Esophagus squamous epithelium (tissue), 5 donors: ENCODE results near the gene RAX. TPM values are rescaled to one million over a fixed set of nuclear protein-coding genes. Genes with fewer than 3 reads are reported as not detected.

ENCODE experiments used
- DNase-seq: peaks from one replicate; lab custom pipeline; 2025; lab: John Stamatoyannopoulos, UW
- H3K27ac ChIP-seq, 4 donors: fragments of 200-600 bp; sonication (generic); one replicate each; pipeline ENCODE4 v1.5.1; 2016 to 2019; ENCODE audit warnings: mild to moderate bottlenecking in 1 of 4
- H3K27me3 ChIP-seq, 4 donors: fragments of 200-600 bp; sonication (generic); 1 replicate in 3 of 4; 2 replicates in 1 of 4; pipeline versions ENCODE4 v1.5.1 to v1.6.0; 2017 to 2021; ENCODE audit warnings: antibody characterized with exemption in 1 of 4
- H3K36me3 ChIP-seq, 3 donors: fragments of 200-600 bp; sonication (generic); one replicate each; pipeline ENCODE4 v1.5.1; 2016 to 2019
- H3K4me1 ChIP-seq, 3 donors: fragments of 200-600 bp; sonication (generic); one replicate each; pipeline ENCODE4 v1.5.1; 2017 to 2019
- H3K4me3 ChIP-seq, 4 donors: fragments of 200-600 bp; sonication (generic); 1 replicate in 3 of 4; 2 replicates in 1 of 4; pipeline ENCODE4 v1.5.1; 2016 to 2019; ENCODE audit warnings: mild to moderate bottlenecking in 2 of 4, moderate library complexity in 1 of 4
- H3K9me3 ChIP-seq, 3 donors: fragments of 200-600 bp; sonication (generic); one replicate each; pipeline ENCODE4 v1.5.1; 2016 to 2019
- POLR2A ChIP-seq, 4 donors: fragments of 450-650 bp; IDR thresholded peaks; one replicate each; pipeline ENCODE4 v1.6.1; 2017; ENCODE audit warnings: antibody characterized with exemption in 4 of 4, mild to moderate bottlenecking in 4 of 4, moderate library complexity in 3 of 4
- WGBS, 2 donors: methylation state at CpG; one replicate each; pipeline ENCODE4 v1.1.5; 2018; 5-methylcytosine and 5-hydroxymethylcytosine counted together
- intact Hi-C: fragments of 100-400 bp; cut with DNase I; formaldehyde crosslinking; loops from one replicate; pipeline ENCODE4 v1.15.0; 2022
- total RNA-seq, 4 donors: library from RNA; depleted of rRNA; stranded (reverse); fragments of >200 nt; gene quantifications; one replicate each; pipeline ENCODE4 v1.1.0, GENCODE V29; 2016
- TF ChIP-seq, protein P1 (sequence below), 6 experiments: fragments of 450-650 bp in 4 of 6; fragments of 200-600 bp in 2 of 6; sonication (generic) in 2 of 6; IDR thresholded peaks; one replicate each; pipeline ENCODE4 v1.5.1; 2016 to 2019; ENCODE audit warnings: antibody characterized with exemption in 6 of 6, mild to moderate bottlenecking in 4 of 6, moderate library complexity in 4 of 6
- donor health status: DM: yes; HTN: yes; CAD: no.

The RAX gene
- total RNA-seq, 4 donors from 2014 or later = not detected

DNA sequence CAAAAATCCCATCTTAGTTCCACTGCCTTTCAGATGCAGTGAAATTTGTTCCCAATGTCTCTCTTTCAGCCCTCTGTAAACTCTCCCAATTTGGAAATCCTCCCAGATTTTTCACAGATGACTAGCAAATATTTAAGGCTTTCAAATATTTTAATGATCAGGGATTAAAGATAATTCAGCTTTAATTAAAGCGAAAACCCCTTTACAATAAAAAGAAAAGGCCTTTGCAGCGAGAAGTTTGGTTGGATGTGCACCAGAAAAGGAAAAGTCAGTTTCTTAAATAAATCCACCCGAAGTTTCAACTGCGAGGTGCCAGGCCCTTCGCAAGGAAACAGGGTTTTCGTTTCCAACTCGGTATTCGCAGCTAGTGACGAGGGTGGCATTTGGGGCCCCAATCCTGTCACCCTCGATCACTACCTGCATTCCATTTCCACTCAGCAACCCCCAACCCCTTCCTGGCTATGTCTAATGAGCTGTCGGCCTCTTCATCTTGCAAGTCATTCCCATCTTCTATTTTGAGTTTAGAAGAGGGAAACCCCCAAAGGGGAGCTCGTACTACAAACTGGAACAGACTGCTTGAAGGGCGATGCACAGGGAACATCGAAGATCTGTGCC lies 1.5 kb downstream of the RAX start:
- no peak for DNase-seq
- no peak overlapping the region for H3K27ac ChIP-seq
- 10 to 11% methylated on average over 13 to 14 of the region's 14 CpGs for WGBS, 2 donors
- no peaks in the 10 kb centered on the region for H3K9me3 ChIP-seq
- no peak for TF ChIP-seq POLR2A (IDR thresholded peaks at IDR 0.05)
- TF ChIP-seq, protein P1, sequence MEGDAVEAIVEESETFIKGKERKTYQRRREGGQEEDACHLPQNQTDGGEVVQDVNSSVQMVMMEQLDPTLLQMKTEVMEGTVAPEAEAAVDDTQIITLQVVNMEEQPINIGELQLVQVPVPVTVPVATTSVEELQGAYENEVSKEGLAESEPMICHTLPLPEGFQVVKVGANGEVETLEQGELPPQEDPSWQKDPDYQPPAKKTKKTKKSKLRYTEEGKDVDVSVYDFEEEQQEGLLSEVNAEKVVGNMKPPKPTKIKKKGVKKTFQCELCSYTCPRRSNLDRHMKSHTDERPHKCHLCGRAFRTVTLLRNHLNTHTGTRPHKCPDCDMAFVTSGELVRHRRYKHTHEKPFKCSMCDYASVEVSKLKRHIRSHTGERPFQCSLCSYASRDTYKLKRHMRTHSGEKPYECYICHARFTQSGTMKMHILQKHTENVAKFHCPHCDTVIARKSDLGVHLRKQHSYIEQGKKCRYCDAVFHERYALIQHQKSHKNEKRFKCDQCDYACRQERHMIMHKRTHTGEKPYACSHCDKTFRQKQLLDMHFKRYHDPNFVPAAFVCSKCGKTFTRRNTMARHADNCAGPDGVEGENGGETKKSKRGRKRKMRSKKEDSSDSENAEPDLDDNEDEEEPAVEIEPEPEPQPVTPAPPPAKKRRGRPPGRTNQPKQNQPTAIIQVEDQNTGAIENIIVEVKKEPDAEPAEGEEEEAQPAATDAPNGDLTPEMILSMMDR (IDR thresholded peaks at IDR 0.05) = no peak
- peak overlapping the region in 3 of 4 donors; percentile 27 to 61 (median 42) for H3K4me3 ChIP-seq
- H3K36me3 ChIP-seq = no peaks in the 10 kb centered on the region
- H3K27me3 ChIP-seq = peaks cover 0 to 78% (median 47%) of the 10 kb centered on the region in 4 donors
- peaks cover 27 to 56% (median 31%) of the 10 kb centered on the region in 3 donors for H3K4me1 ChIP-seq
- intact Hi-C loops = no loop called here

DNA sequence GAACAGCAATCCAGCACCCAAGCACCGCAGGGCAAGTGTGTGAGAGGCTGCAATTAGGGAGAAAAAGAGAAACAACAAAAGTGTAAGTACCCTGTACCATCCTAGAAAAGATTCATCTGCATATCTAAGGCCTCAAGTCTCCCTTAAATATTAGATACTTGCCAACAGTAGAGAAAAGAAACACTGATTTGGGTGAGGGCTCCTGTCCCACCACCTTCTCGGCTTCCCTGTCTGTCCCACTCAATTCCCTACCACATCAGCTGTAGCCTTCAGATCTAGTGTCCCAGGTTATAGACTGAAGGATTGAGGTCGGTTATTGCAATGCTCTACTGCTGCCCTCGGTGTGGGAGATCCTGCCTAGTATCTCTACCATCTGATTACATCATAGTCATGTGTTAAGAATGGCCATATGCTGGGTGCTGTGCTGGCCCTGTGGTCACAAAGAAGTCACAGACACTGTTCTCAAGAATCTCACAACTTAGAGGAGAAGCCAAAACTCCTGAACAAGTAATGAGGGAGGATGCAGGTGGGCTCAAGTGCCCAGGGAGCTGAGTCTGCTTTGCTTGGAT lies 2.5 kb downstream of the RAX start:
- Histone ChIP-seq H3K36me3 (no peaks in the 10 kb centered on the region), H3K4me3 (no peak overlapping the region), H3K4me1 (peaks cover 27 to 61% (median 31%) of the 10 kb centered on the region in 3 donors), H3K9me3 (no peaks in the 10 kb centered on the region), H3K27me3 (peaks cover 0 to 81% (median 53%) of the 10 kb centered on the region in 4 donors), H3K27ac (no peak overlapping the region)
- TF ChIP-seq POLR2A (IDR thresholded peaks at IDR 0.05) = no peak
- TF ChIP-seq, protein P1 (IDR thresholded peaks at IDR 0.05) = no peak
- intact Hi-C loops = no loop called here
- WGBS, 2 donors = 37 to 49% methylated on average over 4 of the region's 4 CpGs
- DNase-seq = no peak

DNA sequence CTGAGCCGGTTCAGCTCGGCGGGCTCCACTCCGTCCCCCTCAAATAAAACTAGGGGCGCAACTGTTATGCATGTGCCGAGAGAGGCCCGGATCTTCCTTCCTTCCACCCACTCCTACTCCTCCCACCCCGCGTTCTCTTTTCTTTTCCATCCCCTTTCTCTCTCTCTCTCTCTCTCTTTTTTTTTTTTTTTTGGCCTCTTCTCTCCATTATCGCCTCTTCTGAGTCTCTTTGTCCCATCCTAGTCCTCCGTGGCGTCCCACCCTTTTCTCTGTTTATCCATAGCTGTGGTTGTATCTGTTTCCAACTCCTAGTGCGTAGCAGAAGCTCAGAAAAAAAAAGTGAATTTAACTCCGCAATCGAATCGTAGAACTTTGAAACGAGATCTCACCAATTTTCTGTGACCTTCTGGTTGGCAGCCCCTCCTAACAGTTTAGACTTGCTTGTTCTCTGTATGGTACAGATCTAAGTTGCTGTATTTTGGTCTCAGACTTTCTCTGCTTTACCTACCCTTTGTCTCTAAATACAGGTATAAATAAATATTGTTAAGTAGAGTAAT lies 3.6 kb downstream of the RAX start:
- no peak for DNase-seq
- H3K4me1 ChIP-seq = peaks cover 31 to 73% (median 38%) of the 10 kb centered on the region in 3 donors
- H3K27ac ChIP-seq = no peak overlapping the region
- WGBS, 2 donors = 8 to 9% methylated on average over 15 to 17 of the region's 17 CpGs
- peak overlapping the region in 2 of 4 donors; percentile 27 to 55 for H3K4me3 ChIP-seq
- H3K36me3 ChIP-seq = no peaks in the 10 kb centered on the region
- peaks cover 0 to 85% (median 58%) of the 10 kb centered on the region in 4 donors for H3K27me3 ChIP-seq
- TF ChIP-seq POLR2A (IDR thresholded peaks at IDR 0.05) = no peak
- TF ChIP-seq, protein P1 (IDR thresholded peaks at IDR 0.05) = no peak
- intact Hi-C loops = no loop called here
- H3K9me3 ChIP-seq = no peaks in the 10 kb centered on the region

DNA sequence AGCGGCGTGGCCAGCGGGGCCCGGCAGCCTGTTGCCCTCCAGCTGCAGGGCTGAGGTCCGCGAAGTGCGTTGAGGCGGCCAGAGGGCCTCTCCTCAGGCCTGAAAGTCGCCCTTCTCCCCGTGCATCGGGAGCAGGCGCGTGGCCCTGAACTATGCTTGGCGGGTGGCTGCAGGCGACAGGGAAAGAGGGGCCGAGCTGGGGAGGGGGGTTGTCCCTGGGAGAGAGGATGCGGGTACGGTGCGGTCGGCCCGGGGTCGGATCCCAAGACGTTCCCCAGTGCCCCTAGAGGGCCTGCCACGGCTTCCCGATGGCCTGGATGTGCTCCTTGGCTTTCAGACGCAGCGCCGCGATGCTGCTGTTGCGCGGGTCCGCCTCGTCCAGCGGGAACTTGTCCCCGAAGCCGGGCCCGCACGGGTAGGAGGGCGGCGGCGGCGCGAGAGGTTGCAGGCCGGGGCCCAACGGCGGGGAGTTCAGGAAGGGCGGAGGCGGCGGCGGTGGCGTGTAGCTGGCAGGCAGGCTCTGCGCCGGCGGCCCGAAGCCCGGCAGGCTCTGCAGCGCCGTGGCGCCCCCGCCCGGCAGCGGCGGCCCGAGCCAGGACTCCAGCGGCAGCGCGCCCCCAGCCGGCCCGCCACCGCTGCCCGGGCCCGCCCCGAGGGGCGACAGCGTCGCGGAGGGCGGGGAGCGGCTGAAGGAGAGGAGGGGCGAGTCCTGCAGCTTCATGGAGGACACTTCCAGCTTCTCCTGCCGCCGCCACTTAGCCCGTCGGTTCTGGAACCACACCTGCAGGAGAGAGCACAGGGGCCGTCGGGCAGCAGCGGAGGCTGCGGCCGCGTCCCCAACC lies 4.3 kb downstream of the RAX start:
- intact Hi-C loops = no loop called here
- TF ChIP-seq POLR2A (IDR thresholded peaks at IDR 0.05) = no peak
- TF ChIP-seq, protein P1 (IDR thresholded peaks at IDR 0.05) = peak in 2 of 6 experiments; percentile 3 to 35
- Histone ChIP-seq H3K27me3 (peaks cover 0 to 85% (median 55%) of the 10 kb centered on the region in 4 donors), H3K36me3 (no peaks in the 10 kb centered on the region), H3K4me3 (peak overlapping the region in 2 of 4 donors; percentile 27 to 55), H3K4me1 (peaks cover 31 to 75% (median 38%) of the 10 kb centered on the region in 3 donors), H3K9me3 (no peaks in the 10 kb centered on the region), H3K27ac (no peak overlapping the region)
- 2 to 4% methylated on average over 7 to 11 of the region's 90 CpGs for WGBS, 2 donors
- DNase-seq = no peak
